GM21576 (cell line): ENCODE measurements around the gene MAVS.

Experiments
- ATAC-seq: cut with Tn5 transposase; IDR thresholded peaks from one replicate; pipeline ENCODE4 v1.9.1; 2021; ENCODE audit warnings: mild to moderate bottlenecking, moderate library complexity; ENCODE audit not compliant: unreplicated experiment

The MAVS gene

DNA sequence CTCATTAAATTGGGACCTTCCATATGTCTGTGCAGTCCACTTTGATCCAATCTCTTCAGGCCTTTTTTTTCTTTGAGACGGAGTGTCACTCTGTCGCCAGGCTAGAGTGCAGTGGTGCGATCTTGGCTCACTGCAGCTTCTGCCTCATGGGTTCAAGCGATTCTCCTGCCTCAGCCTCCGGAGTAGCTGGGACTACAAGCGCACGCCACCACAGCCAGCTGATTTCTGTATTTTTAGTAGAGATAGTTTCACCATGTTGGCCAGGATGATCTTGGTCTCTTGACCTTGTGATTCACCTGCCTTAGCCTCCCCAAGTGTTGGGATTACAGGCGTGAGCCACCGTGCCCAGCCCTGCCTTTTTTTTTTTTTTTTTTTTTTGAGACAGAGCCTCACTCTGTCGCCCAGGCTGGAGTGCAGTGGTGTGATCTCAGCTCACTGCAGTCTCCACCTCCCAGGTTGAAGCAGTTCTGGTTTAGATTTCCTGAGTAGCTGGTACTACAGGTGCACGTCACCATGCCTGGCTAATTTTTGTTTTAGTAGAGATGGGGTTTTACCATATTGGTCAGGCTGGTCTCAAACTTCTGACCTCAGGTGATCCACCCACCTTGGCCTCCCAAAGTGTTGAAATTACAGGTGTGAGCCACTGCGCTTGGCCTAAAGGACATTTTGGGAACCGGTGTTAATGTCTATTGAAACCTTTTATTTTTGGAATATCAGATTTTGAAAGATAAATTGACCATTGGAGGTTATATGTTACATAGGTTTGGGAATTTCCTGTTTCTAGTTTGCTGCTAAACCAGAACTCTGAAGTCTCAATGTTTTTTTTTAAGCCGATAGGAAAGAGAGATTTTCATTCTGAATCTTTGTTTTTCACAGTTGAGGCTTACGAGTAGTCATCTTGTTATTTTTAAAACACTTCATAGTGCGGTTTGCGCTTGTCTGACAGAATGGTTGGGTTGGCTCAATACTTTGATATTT lies 60.4 kb downstream of the MAVS start:
- ATAC-seq, result peak; percentile 80

DNA sequence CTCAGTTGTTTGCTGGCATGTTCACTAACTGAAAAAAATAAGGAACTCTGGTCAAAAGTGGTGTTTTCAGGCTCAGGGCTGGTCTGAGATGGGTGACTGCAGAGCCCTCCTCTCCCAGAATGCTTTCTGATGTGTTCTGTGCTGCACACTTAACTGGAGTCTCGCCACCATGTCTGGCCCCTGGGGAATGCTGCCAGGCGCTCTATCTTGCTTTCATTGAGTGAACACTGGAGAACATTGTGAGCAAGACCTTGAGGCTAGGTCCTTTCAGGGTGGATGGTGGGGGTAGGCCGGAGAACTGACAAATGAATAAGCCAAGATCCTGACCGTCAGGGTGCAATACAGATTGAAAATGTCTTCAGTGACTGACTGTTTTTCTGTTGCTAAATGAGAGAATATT lies 62.0 kb downstream of the MAVS start:
- no peak for ATAC-seq

DNA sequence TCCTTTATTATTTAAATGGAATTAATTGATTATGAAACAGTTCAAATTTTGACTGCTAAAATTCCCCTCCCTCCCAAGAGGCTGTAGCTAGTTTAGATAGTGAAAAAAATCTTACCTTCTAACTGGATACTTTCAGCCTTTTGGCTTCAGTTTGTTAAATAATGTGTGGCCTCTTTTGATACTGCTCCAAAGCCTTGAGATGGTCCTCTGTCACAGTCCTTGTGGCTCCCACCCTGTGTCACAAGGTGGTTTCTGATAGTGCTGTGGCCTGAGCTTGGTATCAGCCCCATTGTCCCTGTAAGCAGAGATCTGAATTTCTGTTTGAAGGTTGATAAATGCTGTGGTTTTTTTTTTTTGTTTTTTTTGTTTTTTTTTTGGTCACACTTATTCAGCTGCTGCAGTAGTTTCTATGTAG lies 63.3 kb downstream of the MAVS start:
- ATAC-seq, result no peak

DNA sequence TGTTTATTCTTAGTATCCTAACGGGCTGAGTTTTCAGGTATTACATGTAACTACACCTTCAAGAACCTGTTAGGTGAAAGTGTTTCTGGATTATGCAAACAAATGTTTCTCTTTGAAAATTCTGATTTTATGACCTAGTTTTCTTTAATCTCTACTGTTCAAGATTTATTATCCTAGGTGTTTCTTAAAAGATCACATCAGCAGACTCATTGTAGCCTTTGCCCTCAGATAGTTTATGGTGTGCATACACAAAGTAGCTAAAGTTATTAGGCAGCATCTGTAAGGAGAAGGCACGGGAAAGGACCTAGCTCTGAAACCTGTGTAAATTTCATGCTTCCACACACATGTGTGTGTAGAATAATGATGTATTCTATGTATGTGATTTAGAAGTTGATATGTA lies 64.2 kb downstream of the MAVS start:
- no peak for ATAC-seq

DNA sequence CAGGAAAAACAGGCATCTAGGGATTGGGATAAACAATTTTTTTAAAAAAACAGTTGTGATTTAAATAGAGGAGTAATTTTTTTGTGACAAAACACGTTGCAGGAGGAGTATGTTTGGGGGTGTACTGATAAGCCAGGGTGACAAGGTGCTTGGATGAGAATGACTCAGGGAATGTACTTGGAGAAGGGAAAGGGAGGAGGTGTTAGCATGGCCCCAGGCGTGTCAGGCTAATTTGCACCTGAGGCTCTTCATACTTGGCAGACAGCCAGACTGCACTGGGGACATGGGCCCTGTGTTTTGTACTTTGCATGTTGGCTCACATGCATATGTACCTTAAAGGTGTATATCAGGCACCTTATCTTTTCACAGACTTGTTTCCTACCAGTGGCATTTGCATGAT lies 65.3 kb downstream of the MAVS start:
- no peak for ATAC-seq

DNA sequence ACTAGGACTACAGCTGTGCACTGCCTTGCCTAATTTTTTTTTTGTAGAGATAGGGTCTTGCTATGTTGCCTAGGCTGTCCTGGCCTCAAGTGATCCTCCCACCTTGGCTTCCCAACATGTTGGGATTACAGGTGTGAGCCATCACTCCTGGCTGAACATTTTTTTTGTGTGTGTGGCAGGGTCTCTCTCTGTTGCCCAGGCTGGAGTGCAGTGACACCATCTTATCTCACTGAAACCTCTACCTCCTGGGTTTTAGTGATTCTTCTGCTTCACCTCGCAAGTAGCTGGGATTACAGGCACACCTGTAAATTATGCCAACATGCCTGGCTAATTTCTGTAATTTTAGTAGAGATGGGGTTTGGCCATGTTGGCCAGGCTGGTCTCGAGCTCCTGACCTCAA lies 67.8 kb downstream of the MAVS start:
- no peak for ATAC-seq

DNA sequence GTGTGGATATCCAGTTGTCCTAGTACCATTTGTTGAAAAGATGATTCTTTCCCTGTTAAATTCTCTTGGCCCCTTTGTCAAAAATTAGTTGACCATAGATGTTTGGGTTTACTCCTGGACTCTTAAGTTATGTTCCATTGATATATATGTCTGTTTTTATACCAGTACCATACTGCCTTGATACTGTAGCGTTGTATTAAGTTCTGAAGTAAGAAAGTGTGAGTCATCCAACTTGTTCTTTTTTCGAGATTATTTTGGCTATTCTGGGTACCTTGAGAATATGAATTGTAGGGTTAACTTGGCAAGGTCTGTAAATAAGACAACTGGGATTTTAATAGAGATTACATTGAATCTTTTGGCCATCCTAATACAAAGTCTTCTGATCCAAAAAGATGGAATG lies 69.1 kb downstream of the MAVS start:
- no peak for ATAC-seq

DNA sequence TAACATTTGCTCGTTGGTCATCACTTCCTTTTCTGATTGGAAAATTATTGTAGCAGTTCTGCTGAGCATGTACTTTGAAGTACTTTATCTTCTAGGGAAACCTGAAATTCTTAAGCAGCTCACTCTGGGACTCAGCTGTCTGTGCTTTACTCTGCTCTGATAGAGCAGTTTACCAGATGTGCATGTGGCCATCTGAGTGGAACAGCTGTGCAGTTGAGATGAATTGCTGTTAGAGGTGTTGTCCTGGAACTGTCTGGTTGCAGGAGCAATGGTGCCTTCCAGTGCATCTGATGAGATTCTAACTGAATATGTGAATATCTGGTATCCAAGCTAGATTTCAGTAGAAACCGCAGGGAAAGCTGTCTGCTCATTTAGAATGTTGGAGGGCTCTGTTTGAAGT lies 69.7 kb downstream of the MAVS start:
- no peak for ATAC-seq

DNA sequence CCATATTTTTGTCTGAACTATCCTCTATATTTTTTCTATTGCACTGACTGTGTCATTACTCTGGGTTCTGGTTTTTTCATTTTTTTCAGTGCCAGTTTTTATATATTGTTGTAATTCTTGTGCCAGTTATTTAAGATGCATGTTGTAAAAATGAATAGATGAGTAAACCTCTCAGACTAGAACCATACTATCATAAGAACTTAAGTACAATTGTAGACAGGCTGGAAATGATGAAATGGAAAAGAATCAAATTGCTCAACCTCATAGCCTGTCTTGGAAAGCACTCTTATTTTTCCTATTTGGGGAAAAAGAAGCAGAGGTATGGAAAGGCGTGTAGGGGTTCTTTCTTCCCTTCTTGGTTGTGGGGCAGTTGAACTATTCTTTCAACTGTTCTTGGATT lies 72.7 kb downstream of the MAVS start:
- no peak for ATAC-seq

DNA sequence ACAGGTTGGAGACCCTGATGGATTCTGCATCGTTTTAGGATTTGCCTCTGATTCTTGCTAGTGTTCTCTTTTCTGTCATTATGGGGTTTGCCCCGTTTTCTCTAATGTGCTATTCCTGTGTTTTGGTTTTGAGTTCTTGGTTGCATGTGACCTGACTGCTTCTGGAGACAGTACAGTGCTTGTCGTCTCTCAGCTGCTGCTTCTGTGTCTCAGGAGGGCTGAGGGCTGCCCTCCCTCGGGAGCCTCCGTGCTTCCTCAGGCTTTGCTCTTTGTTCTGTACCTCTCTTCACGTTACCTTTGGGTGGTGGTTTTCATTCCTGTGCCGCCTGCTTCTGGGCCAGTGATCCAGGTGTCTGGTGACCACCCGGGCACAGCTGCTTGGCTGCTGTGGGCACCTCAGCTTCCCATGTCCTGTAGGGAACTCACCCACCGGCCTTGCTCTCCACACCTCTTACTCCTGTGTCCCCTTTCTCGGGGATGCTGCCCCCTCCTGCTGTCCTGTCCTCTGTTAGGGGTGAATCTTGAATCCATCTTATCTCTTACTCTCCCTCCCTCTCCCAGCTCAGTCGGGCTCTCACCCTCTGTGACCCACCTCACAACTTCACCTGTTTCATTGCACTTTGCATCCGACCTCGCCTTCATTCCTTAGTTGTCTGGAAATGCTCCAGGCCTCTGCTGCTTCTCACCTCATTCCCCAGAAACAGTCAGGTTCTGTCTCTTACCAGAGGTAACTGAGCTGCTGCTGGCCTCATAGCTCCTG lies 75.8 kb downstream of the MAVS start:
- ATAC-seq, result no peak

DNA sequence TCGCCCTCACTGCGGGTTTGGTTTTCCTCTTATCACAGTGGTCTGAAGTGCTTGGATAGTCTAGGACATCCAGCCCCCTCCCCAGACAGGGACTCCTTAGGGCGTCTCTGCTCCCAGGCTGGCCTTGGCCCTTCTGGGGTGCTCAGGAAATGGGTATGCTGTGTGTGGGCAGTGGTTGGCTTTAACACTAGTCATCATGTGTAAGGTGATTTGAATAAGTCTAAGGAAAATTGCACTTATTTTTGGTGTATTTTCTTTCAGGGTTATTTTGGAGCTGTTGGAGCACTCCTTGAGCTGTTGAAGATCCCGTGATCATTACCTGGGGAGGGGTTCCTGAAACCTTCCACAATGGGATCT lies 76.3 kb downstream of the MAVS start:
- ATAC-seq, result no peak

DNA sequence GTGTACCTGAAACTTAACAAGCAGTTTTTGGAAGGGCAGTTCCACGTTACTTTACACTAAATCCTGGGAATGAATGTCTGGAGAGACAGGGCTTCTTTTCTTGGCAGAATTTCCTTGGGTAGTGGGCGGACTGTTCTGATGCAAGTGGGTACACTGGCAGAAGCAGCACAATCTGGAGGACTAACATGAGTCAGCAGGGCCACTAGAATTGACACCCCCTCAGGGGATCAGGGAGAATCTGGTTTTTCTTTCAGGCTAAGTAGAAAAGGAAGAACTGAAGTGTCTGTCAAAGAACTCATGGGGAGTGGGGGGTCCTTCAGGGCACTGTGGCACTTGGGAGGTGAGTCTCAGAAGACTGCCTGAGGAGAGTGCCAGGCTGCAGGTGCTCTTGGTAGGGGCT lies 77.2 kb downstream of the MAVS start:
- no peak for ATAC-seq

DNA sequence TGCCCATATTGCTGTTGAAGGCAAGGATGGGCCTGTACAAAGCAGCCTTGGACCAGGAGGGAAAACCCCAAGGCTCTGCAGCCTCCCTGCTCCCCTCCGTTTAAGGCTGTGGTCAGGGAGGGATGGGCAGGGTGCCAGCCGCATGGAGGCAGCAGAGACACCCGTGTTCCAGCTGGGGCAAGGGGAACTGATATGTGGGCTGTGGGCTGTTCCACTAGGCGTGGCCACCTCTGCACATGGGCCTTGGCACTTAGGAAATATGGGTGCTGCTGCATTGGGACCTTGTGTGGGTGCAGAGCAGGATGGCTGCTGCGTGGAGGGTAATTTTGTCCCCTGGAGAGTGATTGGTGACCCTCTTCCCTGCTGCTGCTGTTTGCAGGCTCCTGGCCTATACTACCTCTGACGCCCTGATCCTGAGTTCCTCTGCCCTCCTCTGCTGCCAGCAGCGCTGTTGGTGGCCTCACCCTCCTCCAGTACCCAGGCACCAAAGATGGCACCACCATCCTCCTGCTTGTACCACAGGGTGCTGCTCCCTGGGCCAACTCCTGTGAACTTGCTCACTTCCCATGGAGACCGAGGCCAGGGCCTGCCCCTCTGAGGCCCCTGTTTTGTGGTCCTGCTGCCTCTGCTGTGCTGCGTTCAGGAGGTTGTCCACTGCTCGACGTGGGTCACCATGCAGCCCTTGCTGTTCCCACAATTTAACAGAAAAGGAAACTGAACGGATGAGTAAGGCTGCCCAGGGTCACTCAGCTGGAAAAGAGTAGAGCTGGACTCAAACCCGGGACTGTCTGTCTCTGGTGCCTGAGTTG lies 77.9 kb downstream of the MAVS start:
- no peak for ATAC-seq

DNA sequence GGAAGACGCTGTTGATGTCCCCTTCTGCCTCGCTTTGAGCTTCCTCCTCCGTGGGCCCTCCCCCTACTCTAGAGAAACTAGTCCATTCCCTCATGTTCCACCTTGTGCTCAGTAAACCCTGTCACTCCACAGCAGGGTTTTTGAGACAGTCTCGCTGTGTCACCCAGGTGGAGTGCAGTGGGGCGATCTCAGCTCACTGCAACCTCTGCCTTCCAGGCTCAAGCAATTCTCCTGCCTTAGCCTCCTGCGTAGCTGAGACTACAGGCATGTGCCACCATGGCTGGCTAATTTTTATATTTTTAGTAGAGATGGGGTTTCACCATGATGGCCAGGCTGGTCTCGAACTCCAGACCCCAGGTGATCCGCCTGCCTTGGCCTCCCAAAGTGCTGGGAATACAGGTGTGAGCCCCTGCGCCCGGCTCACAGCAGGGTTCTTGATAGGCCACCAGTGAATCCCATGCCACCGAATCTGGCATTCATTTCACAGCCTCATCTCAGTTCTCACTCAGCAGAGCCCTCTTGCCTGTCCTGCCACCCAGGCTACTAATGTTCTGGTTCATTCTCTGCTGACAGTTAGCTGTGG lies 78.6 kb downstream of the MAVS start:
- ATAC-seq, result no peak
